Neuronal stem cell (in vitro differentiated cells): ENCODE data around the gene RBMS2.
A peak's percentile ranks its signal among the peaks of the same experiment; 100 is the strongest.

Source experiments
- DNase-seq: peaks from one replicate; pipeline ENCODE4 v3.0.0-alpha.2; 2013; ENCODE audit warnings: low spot score
- H2AFZ ChIP-seq: one replicate; pipeline ENCODE4 v1.6.1; 2013; ENCODE audit warnings: mild to moderate bottlenecking, low read length, inconsistent platforms
- H2AK5ac ChIP-seq: 2 replicates; pipeline ENCODE4 v1.6.1; 2013; ENCODE audit warnings: low read depth, mild to moderate bottlenecking, inconsistent platforms, low read length, moderate library complexity, mixed read lengths
- H2BK120ac ChIP-seq: 2 replicates; pipeline ENCODE4 v1.6.1; 2013; ENCODE audit warnings: low read depth, mild to moderate bottlenecking, inconsistent platforms, low read length, moderate library complexity, mixed read lengths
- H2BK12ac ChIP-seq: one replicate; pipeline ENCODE4 v1.6.1; 2013; ENCODE audit warnings: low read length, inconsistent platforms
- H2BK15ac ChIP-seq: 2 replicates; pipeline ENCODE4 v1.6.1; 2013; ENCODE audit warnings: mild to moderate bottlenecking, low read length, inconsistent platforms, mixed read lengths
- H2BK5ac ChIP-seq: one replicate; pipeline ENCODE4 v1.6.1; 2013; ENCODE audit warnings: inconsistent platforms, mild to moderate bottlenecking, low read length, moderate library complexity
- H3K14ac ChIP-seq: one replicate; pipeline ENCODE4 v1.6.1; 2013; ENCODE audit warnings: low read length, inconsistent platforms
- H3K18ac ChIP-seq: 2 replicates; pipeline ENCODE4 v1.6.1; 2013; ENCODE audit warnings: low read length, inconsistent platforms
- H3K23ac ChIP-seq: 2 replicates; pipeline ENCODE4 v1.6.1; 2013; ENCODE audit warnings: low read depth, mild to moderate bottlenecking, mixed read lengths, low read length, inconsistent platforms; ENCODE audit not compliant: poor library complexity
- H3K27ac ChIP-seq: replicated peaks from 3 replicates; pipeline ENCODE4 v1.5.1; 2013; ENCODE audit warnings: low read length, inconsistent platforms
- H3K27me3 ChIP-seq, 3 experiments: 2 replicates each; pipeline ENCODE4 v1.6.1; 2013; ENCODE audit warnings: low read length in 3 of 3, mild to moderate bottlenecking in 2 of 3, inconsistent platforms in 1 of 3, low read depth in 1 of 3, mixed read lengths in 1 of 3, moderate library complexity in 1 of 3; ENCODE audit not compliant: control insufficient read depth in 3 of 3, insufficient read depth in 3 of 3
- H3K36me3 ChIP-seq, 2 donors: replicated peaks in 1 of 2; 2 replicates each; pipeline ENCODE4 v1.6.1; 2013; ENCODE audit warnings: low read length in 2 of 2; ENCODE audit not compliant: control insufficient read depth in 2 of 2, insufficient read depth in 2 of 2
- H3K4ac ChIP-seq: 2 replicates; pipeline ENCODE4 v1.6.1; 2013; ENCODE audit warnings: inconsistent platforms, mild to moderate bottlenecking, low read length, moderate library complexity
- H3K4me1 ChIP-seq, 2 donors: 1 replicate in 1 of 2; 2 replicates in 1 of 2; pipeline ENCODE4 v1.6.1; 2013; ENCODE audit warnings: low read length in 2 of 2, low read depth in 1 of 2; ENCODE audit not compliant: control insufficient read depth in 2 of 2, insufficient read depth in 1 of 2
- H3K4me2 ChIP-seq: one replicate; pipeline ENCODE4 v1.6.1; 2013; ENCODE audit warnings: mild to moderate bottlenecking, low read length, inconsistent platforms; ENCODE audit not compliant: insufficient read depth, poor library complexity, severe bottlenecking
- H3K4me3 ChIP-seq, 2 donors: 2 replicates each; pipeline ENCODE4 v1.5.1; 2013; ENCODE audit warnings: low read length in 2 of 2, mild to moderate bottlenecking in 2 of 2, inconsistent platforms in 1 of 2, moderate library complexity in 1 of 2
- H3K79me1 ChIP-seq: one replicate; pipeline ENCODE4 v1.6.1; 2013; ENCODE audit warnings: low read depth, mild to moderate bottlenecking, inconsistent platforms, low read length, moderate library complexity
- H3K9ac ChIP-seq: one replicate; pipeline ENCODE4 v1.6.1; 2013; ENCODE audit warnings: mild to moderate bottlenecking, low read depth, low read length, inconsistent platforms; ENCODE audit not compliant: poor library complexity
- H3K9me3 ChIP-seq, 2 donors: replicated peaks in 1 of 2; 2 replicates each; pipeline versions ENCODE3 to v1.6.1; 2013; ENCODE audit warnings: low read length in 2 of 2, mild to moderate bottlenecking in 2 of 2, inconsistent platforms in 1 of 2, low read depth in 1 of 2, mixed read lengths in 1 of 2, moderate library complexity in 1 of 2; ENCODE audit not compliant: control insufficient read depth in 2 of 2, insufficient read depth in 1 of 2
- H4K8ac ChIP-seq: one replicate; pipeline ENCODE4 v1.6.1; 2013; ENCODE audit warnings: low read depth, mild to moderate bottlenecking, inconsistent platforms, low read length, moderate library complexity
- H4K91ac ChIP-seq: one replicate; pipeline ENCODE4 v1.6.1; 2013; ENCODE audit warnings: low read length, low read depth, mild to moderate bottlenecking, inconsistent platforms; ENCODE audit not compliant: poor library complexity
- WGBS, 2 donors: extraction: QIAGEN DNeasy Blood & Tissue Kit; methylation state at CpG; one replicate each; pipeline ENCODE4 v1.1.7; 2013; ENCODE audit warnings: missing lambda C conversion rate in 2 of 2, mixed read lengths in 1 of 2; ENCODE audit not compliant: insufficient read length in 2 of 2, insufficient replicate concordance in 1 of 2; ENCODE audit errors: extremely low coverage in 2 of 2; 5-methylcytosine and 5-hydroxymethylcytosine counted together

Gene RBMS2

GRCh38 chr12:56635806-56636674 lies 114.4 kb downstream of the RBMS2 start:
- Histone ChIP-seq H3K4me1 (peaks cover 24 to 35% of the 10 kb centered on the region in 2 donors), H2AK5ac (no peak overlapping the region), H3K27me3 (no peaks in the 10 kb centered on the region), H4K91ac (no peak overlapping the region), H2BK15ac (no peak overlapping the region), H3K4ac (no peak overlapping the region), H3K27ac (peak overlapping the region; percentile 82), H2BK12ac (no peak overlapping the region), H3K4me3 (peak overlapping the region; percentile 67 to 84), H3K14ac (no peak overlapping the region), H3K23ac (peak overlapping the region; percentile 80), H3K4me2 (peak overlapping the region; percentile 85), H3K79me1 (peaks cover 5% of the 10 kb centered on the region), H3K36me3 (peaks cover 17 to 38% of the 10 kb centered on the region in 2 donors), H2AFZ (peak overlapping the region; percentile 86), H3K9me3 (no peaks in the 10 kb centered on the region), H2BK120ac (no peak overlapping the region), H3K9ac (peak overlapping the region; percentile 56), H3K18ac (peak overlapping the region; percentile 78), H2BK5ac (peak overlapping the region; percentile 27), H4K8ac (no peak overlapping the region)
- DNase-seq: no peak
- no CpG with 5 or more reads among the region's 20 CpGs for whole genome bisulfite sequencing, 2 donors

DNA sequence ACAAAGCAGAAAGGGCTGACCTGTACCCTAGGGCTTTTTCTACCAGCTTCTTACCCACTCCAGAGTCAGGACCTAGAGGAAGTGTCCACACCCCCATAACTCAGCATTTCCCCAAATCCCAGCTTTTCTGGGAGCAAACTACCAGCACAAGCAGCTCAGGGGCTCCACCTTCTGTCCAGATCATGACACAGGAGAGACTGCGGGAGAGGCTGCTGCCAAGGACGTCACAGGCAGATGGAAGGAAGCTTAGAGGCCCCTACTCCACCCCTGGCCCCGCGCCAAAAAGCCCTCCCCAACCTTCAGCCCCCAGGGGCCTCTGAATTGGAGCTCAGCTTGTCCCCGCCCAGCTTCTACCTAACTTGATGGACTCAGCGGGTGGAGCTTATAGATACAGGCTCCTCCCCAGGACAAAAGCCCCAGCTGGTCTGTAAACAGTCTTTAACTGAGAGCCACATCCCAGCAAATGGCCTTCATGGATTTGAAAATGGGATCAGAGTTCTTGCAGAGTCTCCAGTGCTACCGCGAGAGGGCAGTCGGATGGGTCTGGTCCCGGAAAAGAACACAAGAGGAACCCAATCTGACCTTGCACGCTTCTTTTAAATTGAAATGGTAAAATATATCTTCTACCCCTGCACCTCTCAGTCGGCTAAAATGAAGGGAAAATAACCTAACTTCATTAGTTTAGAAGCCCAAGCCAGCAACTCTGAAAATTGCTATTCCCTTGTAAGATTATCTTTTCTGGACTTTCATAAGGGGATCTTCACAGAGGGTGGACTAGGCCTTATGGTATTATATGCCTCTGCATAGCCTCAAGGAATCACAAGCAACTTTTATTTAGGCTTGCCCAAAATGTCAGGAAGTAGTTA lies 115.3 kb downstream of the RBMS2 start:
- Histone ChIP-seq H3K14ac (no peak overlapping the region), H3K4me2 (peak overlapping the region; percentile 85), H3K36me3 (peaks cover 17 to 47% of the 10 kb centered on the region in 2 donors), H3K4ac (no peak overlapping the region), H3K4me1 (peaks cover 20 to 30% of the 10 kb centered on the region in 2 donors), H3K9ac (peak overlapping the region; percentile 55), H2BK12ac (no peak overlapping the region), H3K27ac (peak overlapping the region; percentile 82), H2BK120ac (no peak overlapping the region), H2AK5ac (no peak overlapping the region), H2AFZ (peak overlapping the region; percentile 86), H3K27me3 (no peaks in the 10 kb centered on the region), H2BK15ac (no peak overlapping the region), H3K4me3 (peak overlapping the region; percentile 66 to 67), H2BK5ac (no peak overlapping the region), H4K8ac (no peak overlapping the region), H3K9me3 (no peaks in the 10 kb centered on the region), H3K18ac (peak overlapping the region; percentile 51), H3K23ac (no peak overlapping the region), H4K91ac (no peak overlapping the region), H3K79me1 (peaks cover 5% of the 10 kb centered on the region)
- DNase-seq: peak; percentile 98
- WGBS, 2 donors: no CpG with 5 or more reads among the region's 12 CpGs

DNA sequence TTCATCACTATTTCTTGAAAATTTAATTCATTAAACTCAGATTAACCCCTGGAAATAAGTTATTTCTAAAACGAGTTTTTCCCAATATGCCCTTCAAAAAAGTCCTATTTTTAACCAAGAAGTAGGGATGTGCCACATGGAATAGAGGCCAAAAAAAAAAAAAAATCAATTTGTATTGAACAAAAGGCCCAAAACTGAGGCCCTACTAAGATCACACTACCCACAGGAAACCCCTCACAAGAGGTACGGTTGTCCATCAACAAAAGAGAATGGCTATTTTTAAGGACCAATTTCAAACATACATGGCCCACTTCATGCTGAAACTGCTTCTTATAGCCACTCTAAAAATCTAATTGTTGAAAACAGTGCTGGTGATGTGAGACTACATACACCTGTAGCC lies 116.0 kb downstream of the RBMS2 start:
- H2AK5ac ChIP-seq: no peak overlapping the region

GRCh38 chr12:56641219-56641618 lies 119.6 kb downstream of the RBMS2 start:
- H3K9me3 ChIP-seq: no peaks in the 10 kb centered on the region
- H3K14ac ChIP-seq: no peak overlapping the region
- H2BK15ac ChIP-seq: no peak overlapping the region
- H3K9ac ChIP-seq: no peak overlapping the region
- no peak overlapping the region for H2AFZ ChIP-seq
- peaks cover 5 to 10% of the 10 kb centered on the region in 2 donors for H3K4me1 ChIP-seq
- H3K79me1 ChIP-seq: peaks cover 3% of the 10 kb centered on the region
- DNase-seq: no peak
- no peak overlapping the region for H3K4ac ChIP-seq
- H3K27ac ChIP-seq: no peak overlapping the region
- peaks cover 32 to 77% of the 10 kb centered on the region in 2 donors for H3K36me3 ChIP-seq
- H3K18ac ChIP-seq: no peak overlapping the region
- no peak overlapping the region for H2AK5ac ChIP-seq
- H2BK12ac ChIP-seq: no peak overlapping the region
- no peak overlapping the region for H4K8ac ChIP-seq
- H3K27me3 ChIP-seq: no peaks in the 10 kb centered on the region
- H3K4me2 ChIP-seq: no peak overlapping the region
- no peak overlapping the region for H2BK120ac ChIP-seq
- WGBS, 2 donors: no CpG with 5 or more reads among the region's 6 CpGs
- no peak overlapping the region for H2BK5ac ChIP-seq
- no peak overlapping the region for H3K23ac ChIP-seq
- H4K91ac ChIP-seq: no peak overlapping the region
- no peak overlapping the region for H3K4me3 ChIP-seq

More for the DNA sequence above, 116.0 kb downstream of the RBMS2 start:
- Histone ChIP-seq H2BK120ac (no peak overlapping the region), H4K91ac (no peak overlapping the region), H3K4ac (no peak overlapping the region), H3K27me3 (no peaks in the 10 kb centered on the region), H2BK5ac (no peak overlapping the region), H3K4me1 (peaks cover 16 to 23% of the 10 kb centered on the region in 2 donors), H3K14ac (no peak overlapping the region), H3K36me3 (peaks cover 23 to 54% of the 10 kb centered on the region in 2 donors), H3K27ac (no peak overlapping the region), H2AFZ (no peak overlapping the region), H4K8ac (no peak overlapping the region), H3K18ac (no peak overlapping the region), H3K9ac (no peak overlapping the region), H3K4me2 (no peak overlapping the region), H3K9me3 (no peaks in the 10 kb centered on the region), H3K23ac (no peak overlapping the region), H2BK12ac (no peak overlapping the region), H2BK15ac (no peak overlapping the region), H3K79me1 (peaks cover 5% of the 10 kb centered on the region), H3K4me3 (no peak overlapping the region)
- no CpG with 5 or more reads among the region's 2 CpGs for WGBS, 2 donors
- DNase-seq: no peak
